PFSK-1 (cell line): ENCODE measurements around the gene TLR6.

Experiments used
- FOXP2 ChIP-seq: optimal IDR thresholded peaks from 2 replicates; pipeline ENCODE3; 2011; ENCODE audit warnings: borderline replicate concordance, control low read depth, inconsistent platforms; ENCODE audit not compliant: insufficient read depth; ENCODE audit errors: extremely low read length, extremely low read depth
- POLR2AphosphoS5 ChIP-seq: IDR thresholded peaks from 2 replicates; pipeline ENCODE4 v1.6.1; 2012; ENCODE audit warnings: low read depth, mild to moderate bottlenecking, control low read depth, low read length, moderate library complexity
- SIN3A ChIP-seq: IDR thresholded peaks from 2 replicates; pipeline ENCODE4 v1.6.1; 2012; ENCODE audit warnings: mild to moderate bottlenecking, low read length, moderate library complexity, borderline replicate concordance; ENCODE audit not compliant: insufficient read depth
- TAF1 ChIP-seq: IDR thresholded peaks from 2 replicates; pipeline ENCODE4 v1.6.1; 2012; ENCODE audit warnings: low read length, control low read depth, borderline replicate concordance; ENCODE audit not compliant: insufficient read depth
- TF ChIP-seq, protein P1 (sequence below), 2 experiments: IDR thresholded peaks; 2 replicates each; pipeline versions ENCODE4 v1.6.1 to v1.8.0; 2011 to 2012; ENCODE audit warnings: low read depth in 2 of 2, low read length in 2 of 2, control low read depth in 1 of 2, inconsistent platforms in 1 of 2, mild to moderate bottlenecking in 1 of 2, moderate library complexity in 1 of 2; ENCODE audit not compliant: insufficient read depth in 1 of 2

TLR6 gene

DNA sequence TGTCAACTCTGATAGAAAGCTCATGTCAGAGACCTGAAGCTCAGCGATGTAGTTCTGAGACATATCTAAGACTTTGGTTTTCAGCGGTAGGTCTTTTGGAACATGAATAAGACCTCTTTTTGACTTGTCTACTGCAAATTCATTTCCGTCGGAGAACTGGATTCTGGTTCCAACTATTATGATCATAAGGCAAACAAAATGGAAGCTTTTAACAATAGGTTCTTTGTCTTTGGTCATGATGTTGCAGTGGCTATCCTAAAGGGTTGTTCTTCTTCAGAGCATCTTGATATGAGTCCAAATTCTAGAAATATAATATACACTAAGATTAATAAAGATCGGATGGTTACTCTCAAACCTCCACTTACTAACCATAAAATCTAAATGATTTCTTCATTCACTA is 27.4 kb downstream of the TLR6 start:
- TF ChIP-seq, protein P1, sequence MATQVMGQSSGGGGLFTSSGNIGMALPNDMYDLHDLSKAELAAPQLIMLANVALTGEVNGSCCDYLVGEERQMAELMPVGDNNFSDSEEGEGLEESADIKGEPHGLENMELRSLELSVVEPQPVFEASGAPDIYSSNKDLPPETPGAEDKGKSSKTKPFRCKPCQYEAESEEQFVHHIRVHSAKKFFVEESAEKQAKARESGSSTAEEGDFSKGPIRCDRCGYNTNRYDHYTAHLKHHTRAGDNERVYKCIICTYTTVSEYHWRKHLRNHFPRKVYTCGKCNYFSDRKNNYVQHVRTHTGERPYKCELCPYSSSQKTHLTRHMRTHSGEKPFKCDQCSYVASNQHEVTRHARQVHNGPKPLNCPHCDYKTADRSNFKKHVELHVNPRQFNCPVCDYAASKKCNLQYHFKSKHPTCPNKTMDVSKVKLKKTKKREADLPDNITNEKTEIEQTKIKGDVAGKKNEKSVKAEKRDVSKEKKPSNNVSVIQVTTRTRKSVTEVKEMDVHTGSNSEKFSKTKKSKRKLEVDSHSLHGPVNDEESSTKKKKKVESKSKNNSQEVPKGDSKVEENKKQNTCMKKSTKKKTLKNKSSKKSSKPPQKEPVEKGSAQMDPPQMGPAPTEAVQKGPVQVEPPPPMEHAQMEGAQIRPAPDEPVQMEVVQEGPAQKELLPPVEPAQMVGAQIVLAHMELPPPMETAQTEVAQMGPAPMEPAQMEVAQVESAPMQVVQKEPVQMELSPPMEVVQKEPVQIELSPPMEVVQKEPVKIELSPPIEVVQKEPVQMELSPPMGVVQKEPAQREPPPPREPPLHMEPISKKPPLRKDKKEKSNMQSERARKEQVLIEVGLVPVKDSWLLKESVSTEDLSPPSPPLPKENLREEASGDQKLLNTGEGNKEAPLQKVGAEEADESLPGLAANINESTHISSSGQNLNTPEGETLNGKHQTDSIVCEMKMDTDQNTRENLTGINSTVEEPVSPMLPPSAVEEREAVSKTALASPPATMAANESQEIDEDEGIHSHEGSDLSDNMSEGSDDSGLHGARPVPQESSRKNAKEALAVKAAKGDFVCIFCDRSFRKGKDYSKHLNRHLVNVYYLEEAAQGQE (IDR thresholded peaks at IDR 0.05; ENCODE audit: insufficient read depth in 1 of 2, low read depth in 2 of 2, low read length in 2 of 2): no peak
- TF ChIP-seq TAF1: no peak
- no peak for TF ChIP-seq POLR2AphosphoS5
- TF ChIP-seq SIN3A: no peak
- no peak for TF ChIP-seq FOXP2

DNA sequence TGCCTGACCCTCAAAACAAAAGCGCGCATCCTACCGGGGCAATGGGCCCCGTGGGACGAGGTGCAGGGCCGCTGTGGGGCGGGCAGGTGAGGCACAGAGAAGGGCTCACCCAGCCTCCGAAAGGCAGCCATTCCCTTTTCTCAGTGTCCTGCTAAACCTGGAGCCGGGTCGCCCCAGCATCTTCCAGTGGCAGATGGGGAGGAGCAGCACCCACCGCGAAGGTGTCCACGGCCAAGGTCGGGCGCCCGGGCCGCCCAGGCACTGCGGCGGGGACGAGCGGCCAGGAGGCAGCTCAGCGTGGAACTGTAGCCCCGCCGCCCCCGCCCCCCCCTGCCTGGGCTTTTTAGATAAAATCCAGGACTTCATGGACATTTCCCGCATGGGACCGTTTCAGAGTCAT is 32.9 kb downstream of the TLR6 start:
- TF ChIP-seq POLR2AphosphoS5 (no peak), SIN3A (no peak), FOXP2 (no peak), TAF1 (no peak)
- TF ChIP-seq, protein P1 (IDR thresholded peaks at IDR 0.05; ENCODE audit: insufficient read depth in 1 of 2, low read depth in 2 of 2, low read length in 2 of 2): no peak

DNA sequence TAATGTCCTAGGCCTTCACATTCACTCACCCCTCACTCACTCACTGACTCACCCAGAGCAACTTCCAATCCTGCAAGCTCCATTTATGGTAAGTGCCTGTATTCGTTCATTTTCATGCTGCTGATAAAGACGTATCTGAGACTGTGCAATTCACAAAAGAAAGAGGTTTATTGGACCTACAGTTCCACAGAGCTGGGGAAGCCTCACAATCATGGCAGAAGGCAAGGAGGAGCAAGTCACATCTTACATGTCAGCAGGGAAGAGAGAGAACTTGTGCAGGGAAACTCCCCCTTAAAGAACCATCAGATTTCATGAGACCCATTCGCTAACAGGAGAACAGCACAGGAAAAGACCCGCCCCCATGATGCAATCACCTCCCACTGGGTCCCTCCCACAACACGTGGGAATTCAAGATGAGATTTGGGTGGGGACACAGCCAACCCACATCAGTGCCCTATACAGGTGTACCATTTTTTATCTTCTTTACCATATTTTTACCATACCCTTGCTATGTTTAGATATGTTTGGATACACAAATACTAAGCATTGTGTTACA is 33.8 kb downstream of the TLR6 start:
- TF ChIP-seq, protein P1 (IDR thresholded peaks at IDR 0.05; ENCODE audit: insufficient read depth in 1 of 2, low read depth in 2 of 2, low read length in 2 of 2): no peak
- no peak for TF ChIP-seq SIN3A
- no peak for TF ChIP-seq FOXP2
- no peak for TF ChIP-seq TAF1
- TF ChIP-seq POLR2AphosphoS5: no peak

DNA sequence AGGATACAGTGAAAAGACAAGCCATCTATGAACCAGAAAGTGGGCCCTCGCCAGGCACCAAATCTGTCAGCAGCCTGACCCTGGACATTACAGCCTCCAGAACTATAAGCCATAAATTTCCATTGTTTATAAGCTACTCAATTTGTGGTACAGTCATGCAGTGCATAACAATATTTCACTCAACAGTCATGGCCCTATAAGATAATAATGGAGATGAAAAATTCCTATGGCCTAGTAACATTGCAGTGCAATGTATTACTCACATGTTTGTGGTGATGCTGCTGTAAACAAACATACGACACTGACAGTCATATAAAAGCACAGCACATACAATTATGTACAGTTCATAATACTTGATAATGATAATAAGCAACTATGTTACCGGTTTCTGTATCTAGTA is 34.9 kb downstream of the TLR6 start:
- TF ChIP-seq, protein P1 (IDR thresholded peaks at IDR 0.05; ENCODE audit: insufficient read depth in 1 of 2, low read depth in 2 of 2, low read length in 2 of 2): no peak
- TF ChIP-seq FOXP2: no peak
- no peak for TF ChIP-seq SIN3A
- no peak for TF ChIP-seq TAF1
- no peak for TF ChIP-seq POLR2AphosphoS5

DNA sequence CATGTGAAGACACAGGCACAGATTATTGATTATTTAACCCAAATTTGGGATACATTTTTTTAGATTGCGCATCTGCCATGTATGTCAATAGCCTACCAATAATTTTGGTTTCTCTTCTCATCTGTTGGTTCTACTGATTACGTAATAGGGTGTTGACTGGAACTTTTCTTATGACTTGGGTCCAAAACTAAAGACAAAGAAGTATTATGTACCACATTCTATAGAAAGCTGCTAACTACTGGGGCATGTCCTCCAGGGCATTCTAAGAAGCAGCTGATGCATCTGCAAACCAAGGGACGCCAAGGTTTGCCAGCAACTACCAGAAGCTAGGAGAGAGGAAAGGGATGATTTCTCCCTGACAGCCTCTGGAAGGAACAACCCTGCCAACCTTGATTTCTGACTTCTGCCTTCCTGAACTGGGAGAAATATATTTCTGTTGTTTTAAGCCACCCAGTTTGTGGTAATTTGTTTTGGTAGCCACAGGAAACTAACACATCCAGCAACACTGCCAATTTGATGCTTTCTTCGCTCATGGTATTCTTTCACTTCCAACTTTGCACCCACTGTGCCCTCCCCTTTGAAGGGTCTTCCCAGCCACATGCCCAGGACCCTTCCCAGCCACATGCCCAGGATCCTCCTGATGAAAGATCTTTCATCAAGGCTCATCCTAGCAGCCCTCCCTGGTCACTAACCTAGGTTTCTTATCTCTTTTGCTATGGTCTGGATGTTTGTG is 36.1 kb downstream of the TLR6 start:
- no peak for TF ChIP-seq POLR2AphosphoS5
- no peak for TF ChIP-seq TAF1
- TF ChIP-seq, protein P1 (IDR thresholded peaks at IDR 0.05; ENCODE audit: insufficient read depth in 1 of 2, low read depth in 2 of 2, low read length in 2 of 2): no peak
- no peak for TF ChIP-seq FOXP2
- no peak for TF ChIP-seq SIN3A
